Urinary bladder (tissue), 4 donors: ENCODE results near the gene FGF9. TPM values are rescaled to one million over a fixed set of nuclear protein-coding genes. Genes with fewer than 3 reads are reported as not detected.

Experiments
- DNase-seq: peaks from one replicate; pipeline ENCODE4 v3.0.0-alpha.2; 2015; ENCODE audit errors: extremely low spot score
- H3K27ac ChIP-seq: one replicate; pipeline ENCODE4 v1.5.1; 2013; ENCODE audit warnings: low read depth, mild to moderate bottlenecking, moderate library complexity
- H3K36me3 ChIP-seq: one replicate; pipeline ENCODE4 v1.6.1; 2013; ENCODE audit warnings: mild to moderate bottlenecking, moderate library complexity; ENCODE audit not compliant: insufficient read depth
- H3K4me1 ChIP-seq: one replicate; pipeline ENCODE4 v1.6.1; 2013; ENCODE audit warnings: mild to moderate bottlenecking, moderate library complexity; ENCODE audit not compliant: insufficient read depth
- H3K4me3 ChIP-seq: one replicate; pipeline ENCODE4 v1.5.1; 2013; ENCODE audit warnings: low read depth, low read length
- WGBS: extraction: QIAGEN DNeasy Blood & Tissue Kit; methylation state at CpG from one replicate; pipeline ENCODE4 v1.1.7; 2013; 5-methylcytosine and 5-hydroxymethylcytosine counted together
- polyA plus RNA-seq: library from polyadenylated mRNA; stranded (reverse); fragments of 200-250 nt; gene quantifications from one replicate; pipeline ENCODE4 v1.2.3, GENCODE V29; 2013
- total RNA-seq: library from RNA; depleted of rRNA; stranded (reverse); fragments of >200 nt; gene quantifications from one replicate; pipeline ENCODE4 v1.2.3, GENCODE V29; 2014
- donor health status: healthy with polysubstance abuse.
- donor health status: healthy.

FGF9 gene
- total RNA-seq (13.8 TPM), polyA plus RNA-seq (1.9 TPM)

- H3K4me3 ChIP-seq: peak within 1 kb of the TSS; percentile 79
- H3K36me3 ChIP-seq: no peaks in the 10 kb centered on the region
- H3K4me1 ChIP-seq: no peaks in the 10 kb centered on the region
- under 1% methylated on average over 62 of the region's 62 CpGs for WGBS
- DNase-seq: no peak
- H3K27ac ChIP-seq: peak within 1 kb of the TSS; percentile 61
Observed at GRCh38 chr13:21670883-21671619, at the start of gene FGF9. FGF9 (plus strand) TSS chr13:21671073; CDS start chr13:21671913, 840 bp downstream.

GRCh38 chr13:21625366-21625765 is 45.5 kb upstream of the FGF9 start:
- Histone ChIP-seq H3K4me1 (no peaks in the 10 kb centered on the region), H3K4me3 (no peak overlapping the region), H3K36me3 (no peaks in the 10 kb centered on the region), H3K27ac (no peak overlapping the region)
- DNase-seq: no peak
- WGBS: 54% methylated on average over 8 of the region's 8 CpGs

GRCh38 chr13:21632196-21632595 is 38.7 kb upstream of the FGF9 start:
- DNase-seq: no peak
- Histone ChIP-seq H3K4me1 (no peaks in the 10 kb centered on the region), H3K4me3 (no peak overlapping the region), H3K27ac (no peak overlapping the region), H3K36me3 (no peaks in the 10 kb centered on the region)

- Histone ChIP-seq H3K4me1 (no peaks in the 10 kb centered on the region), H3K27ac (no peak overlapping the region), H3K4me3 (no peak overlapping the region), H3K36me3 (no peaks in the 10 kb centered on the region)
- 86% methylated on average over 3 of the region's 3 CpGs for WGBS
- DNase-seq: no peak
Observed at GRCh38 chr13:21636656-21637055, 34.2 kb upstream of the FGF9 start.

GRCh38 chr13:21637296-21637695 is 33.6 kb upstream of the FGF9 start:
- Histone ChIP-seq H3K27ac (no peak overlapping the region), H3K4me1 (no peaks in the 10 kb centered on the region), H3K4me3 (no peak overlapping the region), H3K36me3 (no peaks in the 10 kb centered on the region)
- DNase-seq: no peak
- 80% methylated on average over 13 of the region's 13 CpGs for WGBS

- WGBS: 40% methylated on average over 6 of the region's 6 CpGs
- Histone ChIP-seq H3K27ac (no peak overlapping the region), H3K4me1 (no peaks in the 10 kb centered on the region), H3K4me3 (no peak overlapping the region), H3K36me3 (no peaks in the 10 kb centered on the region)
- DNase-seq: no peak
Observed at GRCh38 chr13:21638319-21639282, 32.3 kb upstream of the FGF9 start.

GRCh38 chr13:21639561-21639960 is 31.3 kb upstream of the FGF9 start:
- no peaks in the 10 kb centered on the region for H3K4me1 ChIP-seq
- no peaks in the 10 kb centered on the region for H3K36me3 ChIP-seq
- no peak for DNase-seq
- H3K27ac ChIP-seq: no peak overlapping the region
- 81% methylated on average over 5 of the region's 5 CpGs for WGBS
- H3K4me3 ChIP-seq: no peak overlapping the region

GRCh38 chr13:21641629-21642028 is 29.2 kb upstream of the FGF9 start:
- WGBS: 91% methylated on average over 2 of the region's 2 CpGs
- H3K27ac ChIP-seq: no peak overlapping the region
- DNase-seq: no peak
- no peaks in the 10 kb centered on the region for H3K36me3 ChIP-seq
- H3K4me3 ChIP-seq: no peak overlapping the region
- H3K4me1 ChIP-seq: no peaks in the 10 kb centered on the region

- no peak overlapping the region for H3K27ac ChIP-seq
- DNase-seq: no peak
- 76% methylated on average over 4 of the region's 4 CpGs for WGBS
- H3K36me3 ChIP-seq: no peaks in the 10 kb centered on the region
- no peak overlapping the region for H3K4me3 ChIP-seq
- H3K4me1 ChIP-seq: no peaks in the 10 kb centered on the region
Observed at GRCh38 chr13:21657538-21657937, 13.3 kb upstream of the FGF9 start.

GRCh38 chr13:21659087-21659486 is 11.8 kb upstream of the FGF9 start:
- Histone ChIP-seq H3K27ac (no peak overlapping the region), H3K36me3 (no peaks in the 10 kb centered on the region), H3K4me1 (no peaks in the 10 kb centered on the region), H3K4me3 (no peak overlapping the region)
- WGBS: 74% methylated on average over 6 of the region's 6 CpGs
- DNase-seq: no peak

GRCh38 chr13:21661097-21661909 is 9.6 kb upstream of the FGF9 start:
- WGBS: 95% methylated on average over 2 of the region's 2 CpGs
- Histone ChIP-seq H3K4me1 (no peaks in the 10 kb centered on the region), H3K4me3 (no peak overlapping the region), H3K27ac (no peak overlapping the region), H3K36me3 (no peaks in the 10 kb centered on the region)
- DNase-seq: no peak

- no peak for DNase-seq
- H3K4me3 ChIP-seq: no peak overlapping the region
- H3K4me1 ChIP-seq: no peaks in the 10 kb centered on the region
- WGBS: 93% methylated on average over 4 of the region's 4 CpGs
- no peaks in the 10 kb centered on the region for H3K36me3 ChIP-seq
- no peak overlapping the region for H3K27ac ChIP-seq
Observed at GRCh38 chr13:21663197-21663596, 7.7 kb upstream of the FGF9 start.

GRCh38 chr13:21668732-21669275 is 2.1 kb upstream of the FGF9 start:
- 10% methylated on average over 23 of the region's 23 CpGs for WGBS
- no peak for DNase-seq
- Histone ChIP-seq H3K27ac (no peak overlapping the region), H3K4me3 (peak overlapping the region; percentile 79), H3K36me3 (no peaks in the 10 kb centered on the region), H3K4me1 (no peaks in the 10 kb centered on the region)
